OCI-LY1 (cell line): ENCODE measurements around the gene GPSM1.

ENCODE experiments used
- H2AFZ ChIP-seq: fragments of 200-600 bp; sonication (generic), shearing (Covaris generic); 2 replicates; pipeline ENCODE4 v1.6.0; 2014; ENCODE audit warnings: antibody characterized with exemption, mild to moderate bottlenecking, low read length
- H3F3A ChIP-seq: fragments of 200-600 bp; sonication (generic), shearing (Covaris generic); 2 replicates; pipeline ENCODE4 v1.6.0; 2014; ENCODE audit warnings: mild to moderate bottlenecking, antibody characterized with exemption, low read length, moderate library complexity; ENCODE audit not compliant: insufficient read depth
- H3K27ac ChIP-seq: fragments of 200-600 bp; sonication (generic); 2 replicates; pipeline ENCODE4 v1.5.1; 2014; ENCODE audit warnings: low read length, mixed run types, mild to moderate bottlenecking, low read depth; ENCODE audit not compliant: poor library complexity, severe bottlenecking
- H3K27me3 ChIP-seq: fragments of 200-600 bp; sonication (generic); 2 replicates; pipeline ENCODE4 v1.6.0; 2014; ENCODE audit warnings: antibody characterized with exemption, mild to moderate bottlenecking, low read length, moderate library complexity; ENCODE audit not compliant: insufficient read depth
- H3K36me3 ChIP-seq: fragments of 200-600 bp; sonication (generic); 2 replicates; pipeline ENCODE4 v1.6.1; 2014; ENCODE audit warnings: mild to moderate bottlenecking, antibody characterized with exemption, low read length, moderate library complexity, mixed read lengths; ENCODE audit not compliant: insufficient read depth
- H3K4me1 ChIP-seq: fragments of 200-600 bp; sonication (generic); 2 replicates; pipeline ENCODE4 v1.5.1; 2014; ENCODE audit warnings: mild to moderate bottlenecking, low read length, moderate library complexity; ENCODE audit not compliant: insufficient read depth, severe bottlenecking
- H3K4me2 ChIP-seq: fragments of 200-600 bp; sonication (generic), shearing (Covaris generic); 2 replicates; pipeline ENCODE4 v1.6.1; 2014; ENCODE audit warnings: low read length
- H3K4me3 ChIP-seq: fragments of 200-600 bp; sonication (generic); 2 replicates; pipeline ENCODE4 v1.5.1; 2014; ENCODE audit warnings: low read length, low read depth, mild to moderate bottlenecking, mixed read lengths; ENCODE audit not compliant: poor library complexity, severe bottlenecking
- H3K79me2 ChIP-seq: fragments of 200-600 bp; shearing (Covaris generic); 2 replicates; pipeline ENCODE4 v1.6.1; 2016; ENCODE audit warnings: mixed run types, low read length, mixed read lengths; ENCODE audit not compliant: insufficient read depth
- H3K9ac ChIP-seq: fragments of 200-600 bp; sonication (generic), shearing (Covaris generic); 2 replicates; pipeline ENCODE4 v1.6.1; 2014; ENCODE audit warnings: mild to moderate bottlenecking, low read length, mixed read lengths
- H3K9me2 ChIP-seq: fragments of 200-600 bp; sonication (generic), shearing (Covaris generic); 2 replicates; pipeline ENCODE4 v1.6.1; 2014; ENCODE audit warnings: low read depth, mild to moderate bottlenecking, low read length, mixed read lengths
- H3K9me3 ChIP-seq: fragments of 200-600 bp; shearing (Covaris generic); 2 replicates; pipeline ENCODE4 v1.6.1; 2014; ENCODE audit warnings: low read length, mixed read lengths
- H4K20me1 ChIP-seq: fragments of 200-600 bp; sonication (generic), shearing (Covaris generic); 2 replicates; pipeline ENCODE4 v1.6.0; 2016; ENCODE audit warnings: mild to moderate bottlenecking, low read length; ENCODE audit not compliant: insufficient read depth
- CTCF ChIP-seq: fragments of 200-600 bp; sonication (generic), shearing (Covaris generic); IDR thresholded peaks from 2 replicates; pipeline ENCODE4 v1.5.1; 2017; ENCODE audit warnings: mild to moderate bottlenecking, antibody characterized with exemption, low read length, moderate library complexity, mixed read lengths
- EZH2 ChIP-seq: fragments of 200-600 bp; sonication (generic), shearing (Covaris generic); IDR thresholded peaks from 2 replicates; pipeline ENCODE4 v1.8.0; 2017; ENCODE audit warnings: borderline replicate concordance, mixed run types, mild to moderate bottlenecking, antibody characterized with exemption, low read length, moderate library complexity, mixed read lengths

GPSM1 gene

DNA sequence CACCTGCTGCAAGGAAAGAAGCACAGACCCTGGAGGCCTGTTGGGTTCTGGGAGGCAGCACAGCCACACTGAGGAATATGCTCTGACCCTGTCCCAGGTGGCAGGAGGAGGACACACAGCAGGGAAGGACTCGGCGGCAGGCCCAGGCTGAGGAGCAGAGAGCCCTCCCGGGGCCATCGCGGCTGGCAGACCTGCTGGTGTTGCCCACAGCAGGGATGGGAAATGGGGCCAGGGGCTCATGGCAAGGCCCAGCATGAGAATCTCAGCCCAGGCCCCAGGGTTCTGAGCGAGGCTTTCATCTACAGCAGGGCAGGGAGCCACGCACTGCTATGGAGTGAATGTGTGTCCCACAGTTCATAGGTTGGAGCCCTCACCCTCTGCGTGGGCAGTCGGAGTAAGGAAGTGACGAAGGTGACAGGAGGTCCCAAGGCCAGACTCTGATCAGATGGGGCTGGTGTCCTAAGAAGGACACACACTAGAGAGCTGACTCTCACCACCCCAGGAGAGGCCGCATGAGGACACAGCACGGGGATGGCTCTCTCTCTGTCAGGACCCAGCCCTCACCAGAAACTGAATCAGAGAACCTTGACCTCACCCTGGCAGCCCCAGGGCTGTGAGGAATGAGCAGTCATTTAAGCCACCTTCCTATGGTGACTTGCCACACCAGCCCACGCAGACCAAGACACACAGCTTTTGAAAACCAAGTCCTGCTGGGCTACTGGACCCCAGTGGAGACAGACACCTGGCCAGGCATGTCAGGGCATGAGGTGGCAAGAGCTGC is 10.3 kb upstream of the GPSM1 start:
- H2AFZ ChIP-seq: no peak overlapping the region
- H3K4me3 ChIP-seq: no peak overlapping the region
- no peaks in the 10 kb centered on the region for H4K20me1 ChIP-seq
- no peaks in the 10 kb centered on the region for H3K79me2 ChIP-seq
- peaks cover 9% of the 10 kb centered on the region; the same call in 1 of the 2 replicates for H3K36me3 ChIP-seq
- H3F3A ChIP-seq: no peaks in the 10 kb centered on the region
- no peak overlapping the region for H3K4me2 ChIP-seq
- H3K9ac ChIP-seq: no peak overlapping the region
- H3K27ac ChIP-seq: no peak overlapping the region
- TF ChIP-seq CTCF (no peak), EZH2 (no peak)
- H3K9me3 ChIP-seq: peaks cover 8% of the 10 kb centered on the region
- H3K27me3 ChIP-seq: peaks cover 36% of the 10 kb centered on the region; the same call in 1 of the 2 replicates
- H3K4me1 ChIP-seq: no peaks in the 10 kb centered on the region
- no peaks in the 10 kb centered on the region for H3K9me2 ChIP-seq

DNA sequence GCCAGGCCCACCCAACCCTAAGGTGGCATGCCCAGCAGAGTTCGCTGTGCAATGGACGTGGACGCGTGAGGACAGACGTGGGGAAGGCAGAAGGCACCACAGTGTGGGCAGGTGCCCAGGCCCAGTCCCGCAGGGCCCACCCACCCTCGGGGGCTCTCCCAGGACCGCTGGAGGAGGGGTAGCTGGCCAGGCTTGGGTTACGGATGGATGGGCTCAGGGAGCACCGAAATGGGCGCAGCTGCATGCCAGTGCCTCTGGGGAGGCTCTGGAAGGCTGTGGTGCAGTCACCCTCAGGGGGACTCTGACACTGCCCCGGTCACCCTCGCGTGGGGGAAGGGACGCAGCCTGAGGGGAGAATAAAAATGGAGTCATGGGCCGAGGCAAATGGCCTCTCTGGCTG is 9.6 kb upstream of the GPSM1 start:
- Histone ChIP-seq H3K79me2 (no peaks in the 10 kb centered on the region), H3K27ac (no peak overlapping the region), H3F3A (no peaks in the 10 kb centered on the region), H3K4me2 (no peak overlapping the region), H3K4me1 (no peaks in the 10 kb centered on the region), H4K20me1 (no peaks in the 10 kb centered on the region), H3K4me3 (no peak overlapping the region), H3K9ac (no peak overlapping the region), H3K9me2 (no peaks in the 10 kb centered on the region), H2AFZ (no peak overlapping the region), H3K9me3 (peaks cover 8% of the 10 kb centered on the region), H3K36me3 (peaks cover 9% of the 10 kb centered on the region; the same call in 1 of the 2 replicates), H3K27me3 (peaks cover 41% of the 10 kb centered on the region; the same call in 1 of the 2 replicates)
- TF ChIP-seq EZH2: no peak
- no peak for TF ChIP-seq CTCF

- Histone ChIP-seq H3K9me3 (peaks cover 8% of the 10 kb centered on the region), H3K9ac (no peak overlapping the region), H3K4me2 (no peak overlapping the region), H4K20me1 (no peaks in the 10 kb centered on the region), H3K9me2 (no peaks in the 10 kb centered on the region), H3K27ac (no peak overlapping the region), H3K4me3 (no peak overlapping the region), H2AFZ (no peak overlapping the region), H3K79me2 (no peaks in the 10 kb centered on the region), H3K4me1 (no peaks in the 10 kb centered on the region), H3K27me3 (peaks cover 42% of the 10 kb centered on the region; the same call in 1 of the 2 replicates), H3K36me3 (peaks cover 9% of the 10 kb centered on the region; the same call in 1 of the 2 replicates), H3F3A (no peaks in the 10 kb centered on the region)
- TF ChIP-seq CTCF (no peak), EZH2 (no peak)
These were observed 9.1 kb upstream of the GPSM1 start for GRCh38 chr9:136318111-136318775.
